Ascending aorta (tissue), 2 donors: ENCODE results near the gene GPATCH8. TPM values are rescaled to one million over a fixed set of nuclear protein-coding genes. Genes with fewer than 3 reads are reported as not detected.

Experiments used
- DNase-seq, 2 donors: peaks; one replicate each; pipeline ENCODE4 v3.0.0-alpha.2; 2019; ENCODE audit warnings: low spot score in 2 of 2
- H3K27ac ChIP-seq, 2 donors: fragments of 200-600 bp; sonication (generic); one replicate each; pipeline ENCODE4 v1.5.1; 2016 to 2017; ENCODE audit warnings: mild to moderate bottlenecking in 1 of 2
- H3K27me3 ChIP-seq: fragments of 200-600 bp; sonication (generic); one replicate; pipeline ENCODE4 v1.5.1; 2017
- H3K36me3 ChIP-seq, 2 donors: fragments of 200-600 bp; sonication (generic); one replicate each; pipeline ENCODE4 v1.5.1; 2016
- H3K4me1 ChIP-seq, 2 donors: fragments of 200-600 bp; sonication (generic); one replicate each; pipeline ENCODE4 v1.5.1; 2016 to 2017; ENCODE audit warnings: mild to moderate bottlenecking in 1 of 2
- H3K4me3 ChIP-seq, 2 donors: fragments of 200-600 bp; sonication (generic); one replicate each; pipeline ENCODE4 v1.5.1; 2016 to 2017; ENCODE audit warnings: mild to moderate bottlenecking in 1 of 2
- H3K9me3 ChIP-seq, 2 donors: fragments of 200-600 bp; sonication (generic); one replicate each; pipeline ENCODE4 v1.5.1; 2016
- intact Hi-C: fragments of 100-400 bp; cut with DNase I; formaldehyde crosslinking; loops from one replicate; pipeline ENCODE4 v1.15.1; 2023
- total RNA-seq: library from RNA; depleted of rRNA; stranded (reverse); fragments of >200 nt; gene quantifications from one replicate; pipeline ENCODE4 v1.1.0, GENCODE V29; 2016
- TF ChIP-seq, protein P1 (sequence below), 3 experiments: fragments of 200-600 bp in 2 of 3; fragments of 450-650 bp in 1 of 3; sonication (generic) in 2 of 3; IDR thresholded peaks; one replicate each; pipeline ENCODE4 v1.5.1; 2016 to 2019; ENCODE audit warnings: antibody characterized with exemption in 3 of 3, mild to moderate bottlenecking in 1 of 3, moderate library complexity in 1 of 3

The GPATCH8 gene
- total RNA-seq, 1 donor from 2014 or later: 13.3 TPM

DNA sequence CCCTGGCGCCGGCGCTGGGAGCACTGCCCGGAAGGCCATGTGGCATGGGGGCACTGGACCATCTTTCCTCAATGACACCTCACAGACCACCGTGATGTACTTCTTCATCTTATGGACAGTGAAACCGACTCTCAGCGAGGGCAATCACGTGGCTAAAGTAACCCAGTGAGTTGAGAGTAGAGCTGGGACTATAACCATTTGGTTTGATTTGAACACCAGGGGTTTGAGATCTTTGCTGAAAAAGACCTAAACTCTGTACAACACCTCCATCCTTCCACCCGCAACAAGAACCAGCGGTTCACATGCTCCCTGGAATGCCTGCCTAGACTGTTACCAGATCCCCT, 117.1 kb downstream of the GPATCH8 start:
- Histone ChIP-seq H3K27ac (no peak overlapping the region), H3K27me3 (no peaks in the 10 kb centered on the region), H3K9me3 (no peaks in the 10 kb centered on the region), H3K36me3 (no peaks in the 10 kb centered on the region), H3K4me1 (peaks cover 0 to 11% of the 10 kb centered on the region in 2 donors), H3K4me3 (peak overlapping the region in 1 of 2 donors; percentile 66)
- intact Hi-C loops: no loop called here
- DNase-seq: peak in 1 of 2 donors; percentile 53
- TF ChIP-seq, protein P1, sequence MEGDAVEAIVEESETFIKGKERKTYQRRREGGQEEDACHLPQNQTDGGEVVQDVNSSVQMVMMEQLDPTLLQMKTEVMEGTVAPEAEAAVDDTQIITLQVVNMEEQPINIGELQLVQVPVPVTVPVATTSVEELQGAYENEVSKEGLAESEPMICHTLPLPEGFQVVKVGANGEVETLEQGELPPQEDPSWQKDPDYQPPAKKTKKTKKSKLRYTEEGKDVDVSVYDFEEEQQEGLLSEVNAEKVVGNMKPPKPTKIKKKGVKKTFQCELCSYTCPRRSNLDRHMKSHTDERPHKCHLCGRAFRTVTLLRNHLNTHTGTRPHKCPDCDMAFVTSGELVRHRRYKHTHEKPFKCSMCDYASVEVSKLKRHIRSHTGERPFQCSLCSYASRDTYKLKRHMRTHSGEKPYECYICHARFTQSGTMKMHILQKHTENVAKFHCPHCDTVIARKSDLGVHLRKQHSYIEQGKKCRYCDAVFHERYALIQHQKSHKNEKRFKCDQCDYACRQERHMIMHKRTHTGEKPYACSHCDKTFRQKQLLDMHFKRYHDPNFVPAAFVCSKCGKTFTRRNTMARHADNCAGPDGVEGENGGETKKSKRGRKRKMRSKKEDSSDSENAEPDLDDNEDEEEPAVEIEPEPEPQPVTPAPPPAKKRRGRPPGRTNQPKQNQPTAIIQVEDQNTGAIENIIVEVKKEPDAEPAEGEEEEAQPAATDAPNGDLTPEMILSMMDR (IDR thresholded peaks at IDR 0.05): no peak

DNA sequence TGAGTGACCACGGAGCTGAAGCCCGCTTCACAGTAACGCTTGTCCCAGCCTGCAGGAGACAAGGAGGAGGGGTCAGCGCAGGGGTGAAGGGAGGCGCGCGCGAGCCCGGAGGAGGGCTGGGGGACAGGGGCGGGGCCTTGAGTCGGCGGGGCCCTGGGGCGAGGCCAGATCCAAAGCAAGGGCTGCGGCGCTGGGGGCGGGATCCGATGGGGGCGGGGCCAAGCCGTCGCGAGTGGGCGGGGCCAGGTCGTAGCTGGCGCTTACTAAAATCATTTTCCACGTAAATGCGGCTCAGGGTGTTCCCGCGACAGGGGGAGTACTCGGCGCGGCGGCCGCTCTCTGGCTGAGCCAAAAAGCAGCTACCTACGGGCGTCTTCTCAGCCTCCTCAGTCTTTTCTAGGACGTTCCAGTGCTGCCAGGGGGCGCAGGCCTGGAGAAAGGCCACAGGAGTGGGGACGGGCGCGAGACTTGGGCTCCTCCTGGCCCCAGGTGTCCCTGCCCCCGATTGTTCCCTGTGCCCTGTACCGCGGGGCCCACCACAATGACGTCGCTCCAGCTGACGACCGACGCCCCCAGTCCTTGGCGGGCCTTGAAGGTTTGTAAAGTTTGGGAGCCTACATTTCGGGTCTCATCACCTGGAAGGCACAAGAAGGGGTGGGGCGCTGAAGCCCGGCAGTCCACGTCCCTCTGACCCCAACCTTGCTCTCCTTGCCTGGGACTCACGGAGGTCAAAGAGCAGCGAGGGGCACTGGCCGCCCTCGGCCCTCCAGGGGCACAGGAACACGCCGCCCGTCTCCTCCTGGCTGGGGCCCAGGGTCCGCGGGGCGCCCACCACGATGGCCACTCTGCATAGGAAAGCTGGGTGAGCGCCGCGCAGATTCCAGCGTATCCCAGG, 117.7 kb downstream of the GPATCH8 start:
- Histone ChIP-seq H3K4me1 (peaks cover 0 to 11% of the 10 kb centered on the region in 2 donors), H3K27ac (no peak overlapping the region), H3K4me3 (peak overlapping the region; percentile 47 to 66), H3K27me3 (no peaks in the 10 kb centered on the region), H3K9me3 (no peaks in the 10 kb centered on the region), H3K36me3 (no peaks in the 10 kb centered on the region)
- TF ChIP-seq, protein P1 (IDR thresholded peaks at IDR 0.05): peak in 1 of 3 experiments; percentile 15
- peak; percentile 39 to 85 for DNase-seq
- intact Hi-C loops: no loop called here

DNA sequence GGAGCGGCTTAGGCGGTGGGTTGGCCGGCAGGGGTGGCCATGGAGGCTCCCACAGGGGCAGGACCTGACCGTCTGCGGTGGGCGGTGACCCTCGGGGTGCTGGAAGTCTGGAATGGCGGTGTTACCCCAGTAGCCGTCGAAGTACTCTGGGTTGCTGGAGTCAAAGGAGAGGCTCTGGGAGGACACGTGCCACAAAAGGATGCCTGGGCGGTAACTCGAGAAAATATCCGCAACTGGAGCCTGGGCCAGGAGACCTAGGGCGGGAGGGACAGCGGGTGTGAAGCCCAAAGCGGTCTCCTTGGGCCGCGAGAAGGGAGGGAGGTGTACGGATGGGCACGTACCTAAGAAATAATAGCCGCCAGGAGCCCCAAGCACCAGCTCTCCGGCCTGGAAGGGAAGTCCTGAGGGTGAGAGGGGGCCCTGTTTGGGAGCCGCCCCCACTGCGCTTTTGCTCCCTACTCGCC, 118.4 kb downstream of the GPATCH8 start:
- Histone ChIP-seq H3K27me3 (no peaks in the 10 kb centered on the region), H3K4me3 (peak overlapping the region; percentile 47 to 66), H3K27ac (no peak overlapping the region), H3K9me3 (no peaks in the 10 kb centered on the region), H3K4me1 (peaks cover 0 to 11% of the 10 kb centered on the region in 2 donors), H3K36me3 (no peaks in the 10 kb centered on the region)
- TF ChIP-seq, protein P1 (IDR thresholded peaks at IDR 0.05): no peak
- DNase-seq: no peak
- intact Hi-C loops: no loop called here

DNA sequence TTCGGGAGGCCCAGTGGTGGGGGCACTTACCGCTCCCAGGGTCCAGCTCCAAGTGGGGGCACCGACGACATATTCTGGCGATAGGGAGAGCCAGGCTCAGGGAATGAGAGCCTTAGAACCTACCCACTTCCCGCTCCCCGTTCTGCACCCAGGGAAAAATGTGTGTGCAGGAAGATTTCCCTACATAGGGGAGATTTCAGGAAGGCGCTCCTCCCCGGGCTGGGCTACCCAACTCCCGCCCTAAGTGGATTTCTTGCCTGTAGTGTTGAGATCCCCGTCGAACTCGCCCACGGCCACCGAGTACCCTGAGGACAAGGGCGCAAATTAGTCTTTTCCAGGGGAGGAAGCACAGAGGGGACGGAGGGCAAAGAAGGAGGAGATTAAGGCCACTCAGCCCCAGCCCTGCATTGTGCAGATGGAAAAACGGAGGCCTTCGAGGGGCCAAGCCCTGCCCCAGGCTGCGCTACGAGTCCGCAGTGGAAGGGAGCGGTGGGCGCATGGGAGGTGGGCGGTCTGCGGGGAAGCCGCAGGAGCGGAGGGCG, 118.9 kb downstream of the GPATCH8 start:
- TF ChIP-seq, protein P1 (IDR thresholded peaks at IDR 0.05): no peak
- Histone ChIP-seq H3K36me3 (no peaks in the 10 kb centered on the region), H3K9me3 (no peaks in the 10 kb centered on the region), H3K27ac (no peak overlapping the region), H3K4me1 (peaks cover 0 to 11% of the 10 kb centered on the region in 2 donors), H3K27me3 (no peaks in the 10 kb centered on the region), H3K4me3 (peak overlapping the region in 1 of 2 donors; percentile 66)
- DNase-seq: no peak
- intact Hi-C loops: no loop called here

DNA sequence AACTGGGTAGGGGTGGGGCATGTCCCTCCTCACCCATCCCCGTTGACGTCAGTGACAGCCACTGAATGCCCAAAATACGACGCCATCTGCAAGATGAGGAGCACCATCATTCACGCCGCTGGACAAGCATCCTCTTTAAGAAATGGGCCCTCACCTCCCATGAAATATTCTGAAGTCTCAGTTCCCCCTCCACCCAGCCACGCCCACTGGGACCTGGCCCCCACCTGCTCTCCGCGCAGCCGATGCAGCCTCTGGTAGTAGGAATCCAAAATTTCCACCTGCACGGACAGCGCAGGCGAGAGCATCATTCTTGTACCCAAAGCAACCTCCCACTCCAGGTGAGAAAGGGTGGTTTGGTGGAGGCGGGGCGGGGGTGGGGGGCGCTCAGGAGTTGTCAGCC, 119.3 kb downstream of the GPATCH8 start:
- Histone ChIP-seq H3K4me1 (peaks cover 0 to 11% of the 10 kb centered on the region in 2 donors), H3K9me3 (no peaks in the 10 kb centered on the region), H3K27me3 (no peaks in the 10 kb centered on the region), H3K4me3 (no peak overlapping the region), H3K27ac (no peak overlapping the region), H3K36me3 (no peaks in the 10 kb centered on the region)
- TF ChIP-seq, protein P1 (IDR thresholded peaks at IDR 0.05): no peak
- intact Hi-C loops: no loop called here
- no peak for DNase-seq
